Stomach (tissue), 9 donors: Measurements from ENCODE around the gene COMMD9. TPM values are rescaled to one million over a fixed set of nuclear protein-coding genes. Genes with fewer than 3 reads are reported as not detected.

ENCODE experiments used
- DNase-seq, 2 donors: peaks; one replicate each; pipeline versions ENCODE4 v3.0.0 to v3.0.0-alpha.2; 2013 to 2019
- H3K27ac ChIP-seq, 5 donors: fragments of 200-600 bp in 4 of 5; sonication (generic) in 4 of 5; one replicate each; pipeline ENCODE4 v1.5.1; 2013 to 2019; ENCODE audit warnings: mild to moderate bottlenecking in 1 of 5, moderate library complexity in 1 of 5
- H3K27me3 ChIP-seq, 3 donors: fragments of 200-600 bp; sonication (generic); one replicate each; pipeline ENCODE4 v1.5.1; 2017 to 2019; ENCODE audit warnings: mixed run types in 1 of 3
- H3K36me3 ChIP-seq, 4 donors: fragments of 200-600 bp; sonication (generic); 1 replicate in 3 of 4; 2 replicates in 1 of 4; pipeline ENCODE4 v1.5.1; 2016 to 2019
- H3K4me1 ChIP-seq, 4 donors: fragments of 200-600 bp; sonication (generic); one replicate each; pipeline ENCODE4 v1.5.1; 2016 to 2019
- H3K4me3 ChIP-seq, 4 donors: fragments of 200-600 bp; sonication (generic) in 3 of 4; one replicate each; pipeline ENCODE4 v1.5.1; 2016 to 2019; ENCODE audit warnings: mild to moderate bottlenecking in 1 of 4
- H3K9me3 ChIP-seq, 4 donors: fragments of 200-600 bp; sonication (generic); one replicate each; pipeline ENCODE4 v1.5.1; 2016 to 2019
- EP300 ChIP-seq: sonication (generic); formaldehyde crosslinking; IDR thresholded peaks from one replicate; pipeline ENCODE4 v1.6.1; 2017; ENCODE audit warnings: antibody characterized with exemption
- POLR2A ChIP-seq, 4 donors: fragments of 450-650 bp; IDR thresholded peaks; one replicate each; pipeline ENCODE4 v1.6.1; 2016; ENCODE audit warnings: antibody characterized with exemption in 4 of 4, control low read depth in 2 of 4, mild to moderate bottlenecking in 1 of 4, moderate library complexity in 1 of 4
- POLR2AphosphoS5 ChIP-seq, 3 donors: sonication (generic); formaldehyde crosslinking; IDR thresholded peaks; one replicate each; pipeline ENCODE4 v1.6.1; 2016; ENCODE audit warnings: antibody characterized with exemption in 3 of 3
- WGBS, 5 donors: extraction: QIAGEN DNeasy Blood & Tissue Kit in 3 of 5; methylation state at CpG; one replicate each; pipeline versions ENCODE4 v1.1.5 to v1.1.7; 2013 to 2018; 5-methylcytosine and 5-hydroxymethylcytosine counted together
- intact Hi-C: fragments of 100-400 bp; cut with DNase I; formaldehyde crosslinking; loops from one replicate; pipeline ENCODE4 v1.15.1; 2023; ENCODE audit warnings: low total_unique reads
- polyA plus RNA-seq, 3 donors: library from polyadenylated mRNA; stranded (reverse); fragments of 200-250 nt; gene quantifications; one replicate each; pipeline ENCODE4 v1.2.3, GENCODE V29; 2013
- total RNA-seq, 5 donors: library from RNA; depleted of rRNA; stranded (reverse); fragments of >200 nt; gene quantifications; one replicate each; pipeline versions ENCODE4 v1.1.0 to v1.2.3, GENCODE V29; 2014 to 2016
- TF ChIP-seq, protein P1 (sequence below), 7 experiments: fragments of 450-650 bp in 4 of 7; fragments of 200-600 bp in 3 of 7; sonication (generic) in 3 of 7; IDR thresholded peaks; one replicate each; pipeline ENCODE4 v1.5.1; 2016 to 2019; ENCODE audit warnings: antibody characterized with exemption in 7 of 7, control low read depth in 2 of 7, mild to moderate bottlenecking in 1 of 7
- donor health status: healthy with polysubstance abuse.
- donor health status: Bipolar disorder and iron deficiency.
- donor health status: healthy.

COMMD9 gene
- total and polyA plus RNA-seq, 8 donors = 2.9 to 53.8 (median 31.2) TPM

DNA sequence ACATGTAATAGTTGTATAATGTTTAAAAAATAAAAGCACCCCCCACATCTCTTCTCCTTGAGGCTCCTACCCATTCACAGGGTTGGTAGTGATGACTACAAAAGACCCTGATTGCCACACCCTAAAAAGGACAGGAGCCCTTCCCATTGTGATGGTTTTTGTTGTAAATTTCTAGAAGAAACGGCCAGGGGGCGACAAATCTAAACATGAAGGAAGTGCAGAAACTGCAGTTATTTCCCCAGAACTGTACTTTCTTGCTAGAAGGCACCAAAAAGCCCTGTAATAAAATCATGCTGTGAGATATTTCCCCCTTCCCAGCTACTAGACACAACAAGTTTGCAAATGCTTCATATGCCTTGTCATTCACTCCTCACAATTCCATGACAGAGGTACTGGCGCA lies 17.7 kb upstream of the COMMD9 start:
- H3K9me3 ChIP-seq = no peaks in the 10 kb centered on the region
- H3K27ac ChIP-seq = no peak overlapping the region
- no peaks in the 10 kb centered on the region for H3K4me1 ChIP-seq
- H3K27me3 ChIP-seq = no peaks in the 10 kb centered on the region
- TF ChIP-seq, protein P1, sequence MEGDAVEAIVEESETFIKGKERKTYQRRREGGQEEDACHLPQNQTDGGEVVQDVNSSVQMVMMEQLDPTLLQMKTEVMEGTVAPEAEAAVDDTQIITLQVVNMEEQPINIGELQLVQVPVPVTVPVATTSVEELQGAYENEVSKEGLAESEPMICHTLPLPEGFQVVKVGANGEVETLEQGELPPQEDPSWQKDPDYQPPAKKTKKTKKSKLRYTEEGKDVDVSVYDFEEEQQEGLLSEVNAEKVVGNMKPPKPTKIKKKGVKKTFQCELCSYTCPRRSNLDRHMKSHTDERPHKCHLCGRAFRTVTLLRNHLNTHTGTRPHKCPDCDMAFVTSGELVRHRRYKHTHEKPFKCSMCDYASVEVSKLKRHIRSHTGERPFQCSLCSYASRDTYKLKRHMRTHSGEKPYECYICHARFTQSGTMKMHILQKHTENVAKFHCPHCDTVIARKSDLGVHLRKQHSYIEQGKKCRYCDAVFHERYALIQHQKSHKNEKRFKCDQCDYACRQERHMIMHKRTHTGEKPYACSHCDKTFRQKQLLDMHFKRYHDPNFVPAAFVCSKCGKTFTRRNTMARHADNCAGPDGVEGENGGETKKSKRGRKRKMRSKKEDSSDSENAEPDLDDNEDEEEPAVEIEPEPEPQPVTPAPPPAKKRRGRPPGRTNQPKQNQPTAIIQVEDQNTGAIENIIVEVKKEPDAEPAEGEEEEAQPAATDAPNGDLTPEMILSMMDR (IDR thresholded peaks at IDR 0.05) = peak in 3 of 7 experiments; percentile 7 to 10 (median 8)
- no peak for TF ChIP-seq POLR2A (IDR thresholded peaks at IDR 0.05)
- H3K36me3 ChIP-seq = no peaks in the 10 kb centered on the region
- no peak overlapping the region for H3K4me3 ChIP-seq
- peak in 1 of 2 donors; percentile 54 for DNase-seq
- intact Hi-C loops = loop anchor here (10.0 kb wide), 2 partner anchors 58 to 168 kb away; no protein-coding TSS in a partner anchor
- 55 to 63% (median 57%) methylated on average over 3 of the region's 3 CpGs for WGBS, 5 donors

DNA sequence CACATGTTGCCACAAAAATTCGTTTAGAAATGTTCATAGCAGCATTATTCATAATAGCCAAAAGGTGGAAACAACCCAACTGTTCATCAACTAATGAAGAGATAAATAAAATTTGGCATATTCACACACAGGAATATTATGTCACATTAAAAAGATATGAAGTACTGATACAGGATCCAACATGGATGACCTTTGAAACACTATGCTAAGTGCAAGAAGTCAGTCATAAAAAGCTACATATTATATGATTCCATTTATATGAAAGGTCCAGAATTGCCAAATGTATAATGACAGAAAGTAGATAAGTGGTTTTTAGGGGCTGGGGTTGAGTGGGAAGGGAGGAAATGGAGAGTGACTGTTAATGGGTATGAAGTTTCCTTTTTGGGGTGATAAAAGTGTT lies 15.8 kb upstream of the COMMD9 start:
- Histone ChIP-seq H3K36me3 (no peaks in the 10 kb centered on the region), H3K4me1 (peaks cover 5 to 11% (median 10%) of the 10 kb centered on the region in 4 donors), H3K27ac (no peak overlapping the region), H3K27me3 (no peaks in the 10 kb centered on the region), H3K4me3 (no peak overlapping the region), H3K9me3 (no peaks in the 10 kb centered on the region)
- no peak for DNase-seq
- WGBS, 5 donors = 35 to 47% (median 37%) methylated on average over 1 of the region's 1 CpG
- intact Hi-C loops = loop anchor here (10.0 kb wide), 2 partner anchors 60 to 170 kb away; no protein-coding TSS in a partner anchor
- no peak for TF ChIP-seq EP300
- no peak for TF ChIP-seq POLR2A (IDR thresholded peaks at IDR 0.05)
- TF ChIP-seq, protein P1 (IDR thresholded peaks at IDR 0.05) = no peak
- TF ChIP-seq POLR2AphosphoS5 (IDR thresholded peaks at IDR 0.05) = no peak

DNA sequence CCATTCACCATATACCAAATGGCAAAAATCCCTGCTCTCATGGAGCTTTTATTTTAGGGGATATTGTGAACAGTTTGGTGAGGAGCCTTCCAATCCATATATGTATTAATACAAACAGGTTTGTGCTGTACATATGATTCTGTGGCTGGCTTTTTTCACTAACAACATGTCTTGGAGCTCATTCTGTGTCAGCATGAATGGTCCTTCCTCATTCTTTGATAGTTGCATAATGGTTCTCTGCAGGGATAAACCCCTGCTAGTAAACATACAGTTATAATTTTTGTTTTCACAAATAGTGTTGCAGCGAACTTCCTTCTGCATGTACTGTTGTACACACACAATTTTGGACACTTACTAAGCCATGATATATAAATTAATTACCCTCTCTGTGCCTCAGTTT lies 15.1 kb upstream of the COMMD9 start:
- no peak overlapping the region for H3K4me3 ChIP-seq
- H3K27me3 ChIP-seq = no peaks in the 10 kb centered on the region
- TF ChIP-seq POLR2AphosphoS5 (IDR thresholded peaks at IDR 0.05) (no peak), POLR2A (IDR thresholded peaks at IDR 0.05) (no peak), EP300 (no peak)
- TF ChIP-seq, protein P1 (IDR thresholded peaks at IDR 0.05) = no peak
- H3K4me1 ChIP-seq = peaks cover 5 to 11% (median 10%) of the 10 kb centered on the region in 4 donors
- 62 to 77% (median 68%) methylated on average over 1 of the region's 1 CpG for WGBS, 5 donors
- no peak overlapping the region for H3K27ac ChIP-seq
- H3K36me3 ChIP-seq = no peaks in the 10 kb centered on the region
- H3K9me3 ChIP-seq = no peaks in the 10 kb centered on the region
- intact Hi-C loops = loop anchor here (10.0 kb wide), 2 partner anchors 60 to 170 kb away; no protein-coding TSS in a partner anchor
- peak in 1 of 2 donors; percentile 23 for DNase-seq

DNA sequence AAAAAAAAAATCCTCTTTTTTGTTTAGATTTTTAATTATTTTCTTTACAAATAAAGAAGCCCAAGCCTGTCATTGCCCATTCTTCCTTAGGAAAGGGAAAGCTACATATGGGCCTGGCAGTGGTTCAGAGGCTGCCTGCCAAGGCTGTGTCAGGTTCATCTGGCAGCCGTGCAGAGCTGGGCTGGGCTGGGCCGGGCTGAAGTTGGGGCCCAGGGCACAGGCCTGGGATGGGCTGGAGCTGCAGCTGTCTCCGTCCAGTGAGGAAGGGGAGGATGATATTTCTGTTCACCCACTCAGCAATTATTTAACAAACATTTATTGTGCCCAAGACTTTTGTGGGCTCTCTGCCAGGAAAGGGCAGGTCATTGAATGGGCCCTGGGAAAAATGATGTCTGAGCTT lies 11.4 kb upstream of the COMMD9 start:
- Histone ChIP-seq H3K27me3 (no peaks in the 10 kb centered on the region), H3K4me1 (peaks cover 5 to 11% (median 10%) of the 10 kb centered on the region in 4 donors), H3K4me3 (no peak overlapping the region), H3K27ac (no peak overlapping the region), H3K36me3 (no peaks in the 10 kb centered on the region), H3K9me3 (no peaks in the 10 kb centered on the region)
- DNase-seq = peak; percentile 77 to 91
- intact Hi-C loops = loop anchor here (10.0 kb wide), 2 partner anchors 64 to 174 kb away; no protein-coding TSS in a partner anchor
- TF ChIP-seq POLR2AphosphoS5 (IDR thresholded peaks at IDR 0.05) = no peak
- no peak for TF ChIP-seq POLR2A (IDR thresholded peaks at IDR 0.05)
- TF ChIP-seq EP300 = no peak
- TF ChIP-seq, protein P1 (IDR thresholded peaks at IDR 0.05) = no peak
- WGBS, 5 donors = 16 to 45% (median 19%) methylated on average over 3 of the region's 3 CpGs
